ENCODE results near the gene OCA2. TPM values are rescaled to one million over a fixed set of nuclear protein-coding genes. Genes with fewer than 3 reads are reported as not detected.

Gene OCA2
- total and polyA plus RNA-seq, 2 of the 4 experiments (the other 2 are of a cell fraction) = under 0.01 to 0.03 TPM

GRCh38 chr15:27853624-27854455 lies 245.3 kb downstream of the OCA2 start:
- Histone ChIP-seq H2BK15ac (ENCODE audit: low read depth, low read length) (no peak overlapping the region), H3K18ac (ENCODE audit: low read depth, low read length) (no peak overlapping the region), H3K4me2 (ENCODE audit: low read depth, low read length) (no peak overlapping the region), H2AK9ac (replicated peaks; ENCODE audit: low read depth, low read length, poor library complexity) (no peak overlapping the region), H2BK20ac (ENCODE audit: low read depth, low read length) (no peak overlapping the region), H3K4me3 (ENCODE audit: insufficient read depth, low read depth, low read length) (no peak overlapping the region), H2AK5ac (ENCODE audit: low read depth, low read length) (no peak overlapping the region), H2BK120ac (ENCODE audit: low read depth, low read length) (no peak overlapping the region), H4K8ac (ENCODE audit: low read depth in 2 of 2, low read length in 2 of 2) (no peak overlapping the region), H3K4ac (ENCODE audit: low read depth, low read length) (no peak overlapping the region), H3K36me3 (ENCODE audit: control insufficient read depth, insufficient read depth, low read length) (no peaks in the 10 kb centered on the region), H3K9ac (ENCODE audit: low read depth, low read length) (no peak overlapping the region), H3K14ac (replicated peaks; ENCODE audit: low read depth, low read length) (no peak overlapping the region), H3K9me3 (ENCODE audit: control insufficient read depth, insufficient read depth, low read length) (peaks cover 32% of the 10 kb centered on the region), H2AFZ (replicated peaks; ENCODE audit: low read length, poor library complexity) (no peak overlapping the region), H3K4me1 (ENCODE audit: control insufficient read depth, insufficient read depth, low read length) (no peaks in the 10 kb centered on the region), H3K27ac (ENCODE audit: insufficient read depth, low read length) (no peak overlapping the region), H3K79me1 (ENCODE audit: low read depth in 1 of 2, low read length in 2 of 2) (no peaks in the 10 kb centered on the region), H3K56ac (ENCODE audit: extremely low read depth, insufficient read depth, low read length) (no peak overlapping the region), H4K5ac (ENCODE audit: low read depth, low read length) (no peak overlapping the region), H2BK5ac (ENCODE audit: low read depth, low read length, poor library complexity, severe bottlenecking) (no peak overlapping the region), H4K91ac (ENCODE audit: insufficient read depth, low read depth, low read length) (no peak overlapping the region), H4K20me1 (ENCODE audit: insufficient read depth, low read length) (no peaks in the 10 kb centered on the region), H3K23ac (ENCODE audit: low read depth, low read length) (no peak overlapping the region), H3K9me1 (ENCODE audit: insufficient read depth, low read length) (no peaks in the 10 kb centered on the region), H3K27me3 (ENCODE audit: control insufficient read depth, insufficient read depth, low read length) (no peaks in the 10 kb centered on the region)
- ChIA-PET CTCF (interaction anchor here (1.1 kb wide), 1 partner anchor 9 kb away, joined by 6 read pairs; no protein-coding TSS in a partner anchor), POLR2A (ENCODE audit: unreplicated experiment) (interaction anchor here (0.6 kb wide), 1 partner anchor 13 kb away, joined by 3 read pairs; no protein-coding TSS in a partner anchor)
- ATAC-seq (ENCODE audit: low read depth) (no peak), DNase-seq (no peak)
- no CpG with 5 or more reads among the region's 15 CpGs for WGBS, 2 experiments (ENCODE audit: extremely low coverage in 2 of 2, insufficient read length in 1 of 2)
- in situ Hi-C loops (cut with MboI; ENCODE audit: low sequenced_read_pairs) = no loop called here
- BruUV-seq (replicated peaks) = no TSS peak
- dilution Hi-C loops (cut with HindIII; ENCODE audit: low sequenced_read_pairs, unreplicated experiment) = no loop called here
- intact Hi-C loops (cut with micrococcal nuclease) = no loop called here
- TF ChIP-seq MAFK (IDR thresholded peaks at IDR 0.05; ENCODE audit: low read depth, low read length) (no peak), ELK1 (IDR thresholded peaks at IDR 0.05; ENCODE audit: borderline replicate concordance, low read depth, low read length) (no peak), CTCF (conservative IDR thresholded peaks at IDR 0.05; ENCODE audit: low read depth, low read length) (no peak), SMC3 (IDR thresholded peaks at IDR 0.05; ENCODE audit: low read depth, low read length) (no peak), MAZ (IDR thresholded peaks at IDR 0.05; ENCODE audit: borderline replicate concordance, low read depth, low read length) (no peak), CEBPB (IDR thresholded peaks at IDR 0.05; ENCODE audit: low read depth, low read length) (no peak), BHLHE40 (IDR thresholded peaks at IDR 0.05; ENCODE audit: low read depth, low read length) (no peak), CHD1 (IDR thresholded peaks at IDR 0.05; ENCODE audit: low read depth, low read length) (no peak), RCOR1 (IDR thresholded peaks at IDR 0.05; ENCODE audit: insufficient replicate concordance, low read length) (no peak), POLR2A (IDR thresholded peaks at IDR 0.05; ENCODE audit: low read depth, low read length) (no peak), FOS (IDR thresholded peaks at IDR 0.05; ENCODE audit: low read depth, low read length) (no peak), MXI1 (IDR thresholded peaks at IDR 0.05; ENCODE audit: borderline replicate concordance, low read depth, low read length) (no peak), NFE2L2 (IDR thresholded peaks at IDR 0.05; ENCODE audit: low read depth, low read length) (no peak), RFX5 (IDR thresholded peaks at IDR 0.05; ENCODE audit: low read depth, low read length) (no peak)
- TF ChIP-seq, protein P1, sequence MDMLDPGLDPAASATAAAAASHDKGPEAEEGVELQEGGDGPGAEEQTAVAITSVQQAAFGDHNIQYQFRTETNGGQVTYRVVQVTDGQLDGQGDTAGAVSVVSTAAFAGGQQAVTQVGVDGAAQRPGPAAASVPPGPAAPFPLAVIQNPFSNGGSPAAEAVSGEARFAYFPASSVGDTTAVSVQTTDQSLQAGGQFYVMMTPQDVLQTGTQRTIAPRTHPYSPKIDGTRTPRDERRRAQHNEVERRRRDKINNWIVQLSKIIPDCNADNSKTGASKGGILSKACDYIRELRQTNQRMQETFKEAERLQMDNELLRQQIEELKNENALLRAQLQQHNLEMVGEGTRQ (IDR thresholded peaks at IDR 0.05; ENCODE audit: low read depth, low read length) = no peak

Measured in IMR-90 (cell line).